IPS-15b (cell line): ENCODE results near the gene MAP1LC3B.

Experiments used
- H3K27me3 ChIP-seq: one replicate; pipeline ENCODE4 v1.6.1; 2013; ENCODE audit warnings: low read length; ENCODE audit not compliant: control insufficient read depth, insufficient read depth
- H3K36me3 ChIP-seq: one replicate; pipeline ENCODE4 v1.6.1; 2013; ENCODE audit warnings: low read length; ENCODE audit not compliant: control insufficient read depth, insufficient read depth
- H3K4me1 ChIP-seq: one replicate; pipeline ENCODE4 v1.6.1; 2013; ENCODE audit warnings: mild to moderate bottlenecking, low read length; ENCODE audit not compliant: control insufficient read depth, insufficient read depth
- H3K4me3 ChIP-seq: one replicate; pipeline ENCODE4 v1.5.1; 2013; ENCODE audit warnings: low read depth, low read length
- H3K9ac ChIP-seq: one replicate; pipeline ENCODE4 v1.6.1; 2013; ENCODE audit warnings: low read depth, mild to moderate bottlenecking, low read length
- H3K9me3 ChIP-seq: one replicate; pipeline ENCODE4 v1.6.1; 2013; ENCODE audit warnings: mild to moderate bottlenecking, low read length; ENCODE audit not compliant: control insufficient read depth, insufficient read depth

The MAP1LC3B gene

GRCh38 chr16:87391950-87392820 lies at the start of gene MAP1LC3B:
MAP1LC3B (plus strand) TSS chr16:87392336; CDS start chr16:87392428, 92 bp downstream.
- H3K4me1 ChIP-seq: peaks cover 6% of the 10 kb centered on the region
- peak within 1 kb of the TSS; percentile 96 for H3K4me3 ChIP-seq
- no peaks in the 10 kb centered on the region for H3K27me3 ChIP-seq
- H3K9ac ChIP-seq: peak within 1 kb of the TSS; percentile 62
- no peaks in the 10 kb centered on the region for H3K9me3 ChIP-seq
- H3K36me3 ChIP-seq: no peaks in the 10 kb centered on the region

DNA sequence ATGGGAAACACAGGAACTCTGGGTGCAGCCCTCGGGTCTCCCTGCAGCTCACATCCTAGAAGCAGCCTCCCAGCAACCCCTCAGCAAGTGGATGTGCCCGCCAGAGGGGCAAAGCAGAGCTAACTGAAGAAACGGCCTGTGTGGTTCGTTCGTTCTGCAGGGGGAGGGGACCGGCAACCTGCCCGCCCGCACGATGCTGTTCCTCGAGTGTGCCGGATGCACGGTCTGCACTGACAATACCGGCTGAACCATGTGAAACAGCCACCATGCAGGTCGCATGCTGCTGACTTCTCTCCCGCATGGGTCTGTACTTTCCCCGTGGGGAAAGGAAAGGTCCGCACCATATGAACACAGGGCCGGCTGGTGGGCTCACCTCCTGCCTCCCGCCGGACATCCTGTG lies 49.6 kb upstream of the MAP1LC3B start:
- Histone ChIP-seq H3K36me3 (peaks cover 9% of the 10 kb centered on the region), H3K9ac (no peak overlapping the region), H3K9me3 (no peaks in the 10 kb centered on the region), H3K27me3 (no peaks in the 10 kb centered on the region), H3K4me1 (no peaks in the 10 kb centered on the region), H3K4me3 (no peak overlapping the region)

- peaks cover 9% of the 10 kb centered on the region for H3K36me3 ChIP-seq
- H3K4me3 ChIP-seq: no peak overlapping the region
- H3K4me1 ChIP-seq: no peaks in the 10 kb centered on the region
- no peaks in the 10 kb centered on the region for H3K9me3 ChIP-seq
- H3K27me3 ChIP-seq: no peaks in the 10 kb centered on the region
- no peak overlapping the region for H3K9ac ChIP-seq
Observed at GRCh38 chr16:87342978-87343752, 49.0 kb upstream of the MAP1LC3B start.

GRCh38 chr16:87343753-87344050 lies 48.4 kb upstream of the MAP1LC3B start:
- Histone ChIP-seq H3K9me3 (no peaks in the 10 kb centered on the region), H3K4me3 (no peak overlapping the region), H3K4me1 (no peaks in the 10 kb centered on the region), H3K9ac (no peak overlapping the region), H3K27me3 (no peaks in the 10 kb centered on the region), H3K36me3 (peaks cover 9% of the 10 kb centered on the region)

GRCh38 chr16:87344165-87344930 lies 47.8 kb upstream of the MAP1LC3B start:
- peaks cover 6% of the 10 kb centered on the region for H3K36me3 ChIP-seq
- no peak overlapping the region for H3K4me3 ChIP-seq
- H3K27me3 ChIP-seq: no peaks in the 10 kb centered on the region
- H3K4me1 ChIP-seq: no peaks in the 10 kb centered on the region
- H3K9me3 ChIP-seq: no peaks in the 10 kb centered on the region
- H3K9ac ChIP-seq: no peak overlapping the region

- Histone ChIP-seq H3K36me3 (peaks cover 6% of the 10 kb centered on the region), H3K4me3 (no peak overlapping the region), H3K9me3 (no peaks in the 10 kb centered on the region), H3K9ac (no peak overlapping the region), H3K27me3 (no peaks in the 10 kb centered on the region), H3K4me1 (no peaks in the 10 kb centered on the region)
Observed at GRCh38 chr16:87344931-87345631, 47.1 kb upstream of the MAP1LC3B start.

DNA sequence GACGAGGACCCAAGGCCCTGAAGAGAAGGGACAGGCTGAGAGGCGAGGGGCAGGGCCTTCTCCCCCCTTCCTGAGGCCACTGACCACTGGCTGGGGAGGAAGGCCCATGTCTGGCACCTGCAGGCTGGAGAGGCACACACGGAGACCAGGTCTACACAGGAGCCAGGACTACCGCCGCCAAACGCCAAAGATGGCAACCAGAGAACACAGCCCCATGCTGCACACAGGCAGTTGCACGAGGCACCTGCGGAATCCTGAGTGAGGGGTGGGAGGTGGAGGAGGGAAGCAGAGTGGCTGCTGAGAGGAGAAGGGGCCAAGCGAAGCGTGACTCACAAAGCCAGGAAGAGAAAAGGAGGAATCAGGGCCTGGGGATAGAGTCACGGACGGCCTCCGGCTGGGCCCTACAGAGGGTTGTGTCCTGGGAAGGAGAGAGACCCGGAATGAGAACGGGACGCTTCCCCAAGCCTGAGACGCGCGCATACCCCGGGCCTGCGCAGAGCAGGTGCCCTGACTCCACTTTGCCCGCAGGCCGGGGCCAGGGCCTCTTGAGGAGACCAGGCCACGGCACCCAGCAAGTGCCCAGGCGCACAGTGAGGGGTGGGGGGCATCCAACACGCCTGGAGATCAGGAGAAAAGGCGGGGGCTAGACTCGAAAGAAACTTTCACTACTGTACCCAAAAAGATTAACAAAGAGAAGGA lies 46.3 kb upstream of the MAP1LC3B start:
- H3K36me3 ChIP-seq: peaks cover 6% of the 10 kb centered on the region

DNA sequence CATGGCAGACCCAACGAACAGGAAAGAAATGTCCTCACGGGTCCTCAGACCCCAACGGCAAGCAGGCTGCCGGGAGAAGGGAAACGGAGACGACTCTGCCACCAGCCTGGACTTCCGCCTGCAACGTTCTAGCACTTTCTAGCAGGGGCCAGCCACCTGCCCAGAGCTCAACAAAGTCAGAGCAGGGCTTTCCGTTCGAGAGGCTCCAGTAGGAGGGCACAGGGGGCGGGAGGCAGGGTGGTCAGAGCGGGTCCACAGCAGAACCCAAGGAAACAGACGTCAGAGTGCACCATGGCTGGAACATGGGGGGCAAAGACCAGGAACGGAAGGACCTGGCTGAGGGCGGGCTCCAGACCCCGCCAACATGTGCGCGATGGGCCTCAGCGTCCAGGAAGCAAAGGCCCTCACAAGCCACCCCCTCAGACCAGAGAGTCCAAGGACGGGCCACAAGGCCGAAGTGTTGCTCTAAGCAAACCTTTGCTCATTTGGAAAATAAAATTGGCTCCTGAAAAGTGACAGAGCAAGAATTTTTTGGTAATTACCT lies 45.5 kb upstream of the MAP1LC3B start:
- no peaks in the 10 kb centered on the region for H3K9me3 ChIP-seq
- H3K9ac ChIP-seq: no peak overlapping the region
- no peaks in the 10 kb centered on the region for H3K27me3 ChIP-seq
- no peak overlapping the region for H3K4me3 ChIP-seq
- H3K4me1 ChIP-seq: no peaks in the 10 kb centered on the region
- peaks cover 6% of the 10 kb centered on the region for H3K36me3 ChIP-seq

More for the DNA sequence above, 46.3 kb upstream of the MAP1LC3B start:
- H3K9ac ChIP-seq: no peak overlapping the region
- no peaks in the 10 kb centered on the region for H3K27me3 ChIP-seq
- H3K9me3 ChIP-seq: no peaks in the 10 kb centered on the region
- H3K4me3 ChIP-seq: no peak overlapping the region
- H3K4me1 ChIP-seq: no peaks in the 10 kb centered on the region

- H3K36me3 ChIP-seq: peaks cover 6% of the 10 kb centered on the region
- H3K9me3 ChIP-seq: no peaks in the 10 kb centered on the region
- no peak overlapping the region for H3K4me3 ChIP-seq
- no peaks in the 10 kb centered on the region for H3K4me1 ChIP-seq
- H3K27me3 ChIP-seq: no peaks in the 10 kb centered on the region
- H3K9ac ChIP-seq: no peak overlapping the region
Observed at GRCh38 chr16:87347932-87348615, 44.1 kb upstream of the MAP1LC3B start.

DNA sequence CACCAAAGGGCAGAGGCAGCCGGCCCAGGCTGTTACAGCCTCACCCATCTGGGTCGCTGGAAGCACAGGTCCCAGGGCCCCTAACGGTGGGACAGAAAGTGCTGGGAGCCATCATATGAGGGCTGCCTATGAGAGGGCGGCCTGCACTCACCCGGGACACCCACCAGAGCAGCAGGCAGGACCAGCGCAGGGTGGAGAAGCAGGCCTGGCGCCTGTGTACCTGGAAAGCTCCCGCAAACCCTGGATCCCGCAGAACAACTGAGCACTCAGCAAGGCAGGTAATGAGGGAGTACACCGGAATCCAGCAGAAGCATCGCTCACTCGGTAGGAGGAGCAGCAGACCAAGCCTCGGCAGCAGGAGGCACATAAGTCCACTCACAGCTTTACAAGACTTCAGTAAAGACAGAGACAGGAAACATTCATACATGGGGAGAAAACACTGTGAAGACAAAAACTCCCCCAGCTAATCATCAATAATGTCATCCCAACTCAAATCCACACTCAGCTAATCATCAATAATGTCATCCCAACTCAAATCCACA lies 43.4 kb upstream of the MAP1LC3B start:
- Histone ChIP-seq H3K27me3 (no peaks in the 10 kb centered on the region), H3K9ac (no peak overlapping the region), H3K36me3 (peaks cover 8% of the 10 kb centered on the region), H3K9me3 (no peaks in the 10 kb centered on the region), H3K4me1 (no peaks in the 10 kb centered on the region), H3K4me3 (no peak overlapping the region)
